KMS-11 (cell line): ENCODE measurements around the gene FGF13.

Experiments
- H2AFZ ChIP-seq: fragments of 200-600 bp; sonication (generic); 2 replicates; pipeline ENCODE4 v1.6.1; 2016; ENCODE audit warnings: antibody characterized with exemption, mixed run types, low read depth
- H3K27ac ChIP-seq: fragments of 200-600 bp; sonication (generic); 2 replicates; pipeline ENCODE4 v1.6.1; 2016; ENCODE audit warnings: mild to moderate bottlenecking, mixed run types
- H3K27me3 ChIP-seq: fragments of 200-600 bp; sonication (generic); 2 replicates; pipeline ENCODE4 v1.6.1; 2017; ENCODE audit warnings: mild to moderate bottlenecking, low read depth, mixed run types, moderate library complexity; ENCODE audit not compliant: insufficient read depth
- H3K36me3 ChIP-seq: fragments of 200-600 bp; sonication (generic); 2 replicates; pipeline ENCODE4 v1.6.1; 2017; ENCODE audit warnings: mild to moderate bottlenecking, mixed run types; ENCODE audit not compliant: insufficient read depth
- H3K4me1 ChIP-seq: fragments of 200-600 bp; sonication (generic); 2 replicates; pipeline ENCODE4 v1.6.1; 2016; ENCODE audit warnings: mild to moderate bottlenecking, low read depth, mixed run types; ENCODE audit not compliant: poor library complexity, severe bottlenecking
- H3K4me2 ChIP-seq: fragments of 200-600 bp; sonication (generic); 2 replicates; pipeline ENCODE4 v1.7.0; 2016; ENCODE audit warnings: mild to moderate bottlenecking, mixed run types
- H3K4me3 ChIP-seq: fragments of 200-600 bp; sonication (generic); IDR thresholded peaks from 2 replicates; pipeline ENCODE4 v1.6.1; 2017; ENCODE audit warnings: low read depth, low read length, mixed read lengths; ENCODE audit not compliant: insufficient read depth
- H3K79me2 ChIP-seq: fragments of 200-600 bp; sonication (generic); 2 replicates; pipeline ENCODE4 v1.6.1; 2016; ENCODE audit warnings: low read depth, mixed run types; ENCODE audit not compliant: insufficient read depth
- H3K9ac ChIP-seq: fragments of 200-600 bp; sonication (generic); 2 replicates; pipeline ENCODE4 v1.6.1; 2016; ENCODE audit warnings: mild to moderate bottlenecking, mixed run types
- H4K20me1 ChIP-seq: fragments of 200-600 bp; sonication (generic); 2 replicates; pipeline ENCODE4 v1.6.1; 2016; ENCODE audit warnings: mild to moderate bottlenecking, mixed run types; ENCODE audit not compliant: insufficient read depth
- TF ChIP-seq, protein P1 (sequence below): fragments of 200-600 bp; sonication (generic); conservative IDR thresholded peaks from 2 replicates; pipeline ENCODE4 v1.6.1; 2017; ENCODE audit warnings: low read depth, mild to moderate bottlenecking, antibody characterized with exemption, low read length, moderate library complexity, mixed read lengths

Gene FGF13

DNA sequence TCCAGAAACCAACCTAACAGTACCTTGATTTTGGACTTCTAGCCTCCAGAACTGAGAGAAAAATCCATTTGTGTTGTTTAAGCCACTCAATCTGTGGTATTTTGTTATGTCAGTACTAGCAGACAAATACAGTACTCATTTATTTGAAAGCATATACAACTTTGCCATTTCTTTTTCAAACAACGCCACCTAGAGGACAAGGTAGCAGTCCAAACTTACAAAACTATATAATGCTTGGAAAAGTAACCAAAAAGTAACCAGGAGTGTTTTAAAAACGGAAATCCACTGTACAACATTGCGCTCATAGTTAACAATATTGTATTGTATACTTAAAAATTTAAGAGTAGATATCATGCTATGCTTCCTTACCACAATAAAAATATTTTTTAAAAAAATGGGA, 37.0 kb upstream of the FGF13 start:
- Histone ChIP-seq H3K9ac (no peak overlapping the region), H3K79me2 (no peaks in the 10 kb centered on the region), H3K27me3 (no peaks in the 10 kb centered on the region), H3K4me3 (no peak overlapping the region), H2AFZ (no peak overlapping the region), H3K27ac (no peak overlapping the region), H3K4me1 (no peaks in the 10 kb centered on the region), H4K20me1 (no peaks in the 10 kb centered on the region), H3K4me2 (no peak overlapping the region), H3K36me3 (no peaks in the 10 kb centered on the region)
- TF ChIP-seq, protein P1, sequence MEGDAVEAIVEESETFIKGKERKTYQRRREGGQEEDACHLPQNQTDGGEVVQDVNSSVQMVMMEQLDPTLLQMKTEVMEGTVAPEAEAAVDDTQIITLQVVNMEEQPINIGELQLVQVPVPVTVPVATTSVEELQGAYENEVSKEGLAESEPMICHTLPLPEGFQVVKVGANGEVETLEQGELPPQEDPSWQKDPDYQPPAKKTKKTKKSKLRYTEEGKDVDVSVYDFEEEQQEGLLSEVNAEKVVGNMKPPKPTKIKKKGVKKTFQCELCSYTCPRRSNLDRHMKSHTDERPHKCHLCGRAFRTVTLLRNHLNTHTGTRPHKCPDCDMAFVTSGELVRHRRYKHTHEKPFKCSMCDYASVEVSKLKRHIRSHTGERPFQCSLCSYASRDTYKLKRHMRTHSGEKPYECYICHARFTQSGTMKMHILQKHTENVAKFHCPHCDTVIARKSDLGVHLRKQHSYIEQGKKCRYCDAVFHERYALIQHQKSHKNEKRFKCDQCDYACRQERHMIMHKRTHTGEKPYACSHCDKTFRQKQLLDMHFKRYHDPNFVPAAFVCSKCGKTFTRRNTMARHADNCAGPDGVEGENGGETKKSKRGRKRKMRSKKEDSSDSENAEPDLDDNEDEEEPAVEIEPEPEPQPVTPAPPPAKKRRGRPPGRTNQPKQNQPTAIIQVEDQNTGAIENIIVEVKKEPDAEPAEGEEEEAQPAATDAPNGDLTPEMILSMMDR: peak; percentile 53; the same call in 1 of the 2 replicates

DNA sequence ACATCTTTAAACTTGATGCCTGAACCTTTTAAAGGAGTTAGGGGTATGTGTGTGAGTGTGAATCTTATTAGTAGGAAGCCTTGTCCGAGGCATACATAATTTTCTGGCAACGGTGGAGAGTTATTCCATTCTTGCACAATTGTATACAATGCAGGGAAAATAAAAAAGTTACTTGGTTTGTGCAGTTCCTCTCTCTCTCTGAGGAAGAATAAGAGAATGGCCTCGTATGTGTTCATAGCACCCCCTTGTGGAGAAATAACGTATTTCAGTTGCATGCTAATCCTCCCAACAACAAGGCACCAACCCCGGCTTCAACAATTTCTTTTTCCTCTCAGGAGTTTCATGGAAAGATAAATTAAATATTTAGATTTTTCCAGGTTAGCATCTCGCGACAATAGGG, 33.7 kb upstream of the FGF13 start:
- H2AFZ ChIP-seq: no peak overlapping the region
- no peaks in the 10 kb centered on the region for H3K79me2 ChIP-seq
- no peaks in the 10 kb centered on the region for H3K36me3 ChIP-seq
- H3K4me1 ChIP-seq: no peaks in the 10 kb centered on the region
- H3K4me2 ChIP-seq: no peak overlapping the region
- no peak overlapping the region for H3K9ac ChIP-seq
- no peak overlapping the region for H3K27ac ChIP-seq
- no peak overlapping the region for H3K4me3 ChIP-seq
- TF ChIP-seq, protein P1: peak; percentile 77
- no peaks in the 10 kb centered on the region for H4K20me1 ChIP-seq
- H3K27me3 ChIP-seq: no peaks in the 10 kb centered on the region

DNA sequence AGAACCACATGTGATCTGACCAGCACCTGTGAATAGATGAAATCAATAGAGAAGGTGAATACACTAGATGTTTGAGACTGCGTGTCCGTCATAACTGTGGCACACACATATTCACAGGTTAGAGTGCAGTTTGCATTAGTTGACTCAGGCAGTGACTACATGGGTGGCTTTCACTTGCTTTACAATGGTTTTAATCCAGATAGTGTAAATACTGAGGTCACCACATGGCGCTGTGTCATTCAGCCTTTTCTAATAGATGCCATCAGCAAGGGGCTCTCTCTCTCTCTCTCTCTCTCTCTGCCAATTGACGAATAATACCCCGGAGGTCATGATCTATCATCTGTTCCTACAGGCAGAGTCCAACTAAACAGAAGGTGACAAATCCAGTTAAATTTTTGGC, 30.7 kb upstream of the FGF13 start:
- H3K4me1 ChIP-seq: no peaks in the 10 kb centered on the region
- no peaks in the 10 kb centered on the region for H3K79me2 ChIP-seq
- TF ChIP-seq, protein P1: no peak
- no peak overlapping the region for H3K4me3 ChIP-seq
- no peaks in the 10 kb centered on the region for H3K27me3 ChIP-seq
- H2AFZ ChIP-seq: no peak overlapping the region
- no peak overlapping the region for H3K27ac ChIP-seq
- no peaks in the 10 kb centered on the region for H3K36me3 ChIP-seq
- no peak overlapping the region for H3K9ac ChIP-seq
- H4K20me1 ChIP-seq: no peaks in the 10 kb centered on the region
- no peak overlapping the region for H3K4me2 ChIP-seq

DNA sequence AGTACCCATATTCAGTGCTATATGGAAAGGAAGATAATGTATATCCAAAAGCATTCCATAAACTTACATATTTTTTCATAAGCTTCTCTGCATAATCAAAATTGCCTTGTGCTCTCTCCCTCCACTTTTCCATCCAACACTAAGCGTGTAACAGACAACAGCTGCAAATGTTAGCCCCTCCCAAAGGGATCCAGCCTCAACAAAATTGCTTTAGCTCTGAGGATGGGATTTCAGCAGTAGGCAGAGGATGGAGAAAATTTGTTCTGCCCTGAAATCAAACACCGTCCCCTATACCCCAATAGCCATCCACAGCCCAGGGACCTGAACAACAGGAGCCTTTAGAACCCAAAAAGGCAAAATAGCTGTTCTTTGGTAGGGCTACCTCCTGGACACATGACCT, 28.8 kb upstream of the FGF13 start:
- H3K4me1 ChIP-seq: no peaks in the 10 kb centered on the region
- H3K27me3 ChIP-seq: no peaks in the 10 kb centered on the region
- TF ChIP-seq, protein P1: no peak
- no peaks in the 10 kb centered on the region for H3K36me3 ChIP-seq
- no peak overlapping the region for H3K27ac ChIP-seq
- no peak overlapping the region for H2AFZ ChIP-seq
- H3K4me3 ChIP-seq: no peak overlapping the region
- H3K9ac ChIP-seq: no peak overlapping the region
- H4K20me1 ChIP-seq: no peaks in the 10 kb centered on the region
- no peak overlapping the region for H3K4me2 ChIP-seq
- no peaks in the 10 kb centered on the region for H3K79me2 ChIP-seq
